Smooth muscle cell (in vitro differentiated cells): ENCODE data around the gene UNC45A. TPM values are rescaled to one million over a fixed set of nuclear protein-coding genes. Genes with fewer than 3 reads are reported as not detected.

Experiments used
- DNase-seq: peaks from one replicate; lab custom pipeline; 2025; ENCODE audit not compliant: unreplicated experiment; lab: John Stamatoyannopoulos, UW
- H2AFZ ChIP-seq: fragments of 200-600 bp; sonication (generic); 2 replicates; pipeline ENCODE4 v1.6.0; 2016; ENCODE audit warnings: antibody characterized with exemption, low read depth, mild to moderate bottlenecking
- H3F3A ChIP-seq: fragments of 200-600 bp; sonication (generic); 2 replicates; pipeline ENCODE4 v1.6.0; 2017; ENCODE audit warnings: antibody characterized with exemption, low read depth
- H3K27ac ChIP-seq: fragments of 200-600 bp; sonication (generic); 2 replicates; pipeline ENCODE4 v1.5.1; 2016; ENCODE audit warnings: low read depth, mild to moderate bottlenecking
- H3K27me3 ChIP-seq: fragments of 200-600 bp; sonication (generic); 2 replicates; pipeline ENCODE4 v1.6.1; 2016; ENCODE audit warnings: low read depth, mild to moderate bottlenecking
- H3K36me3 ChIP-seq: fragments of 200-600 bp; sonication (generic); 2 replicates; pipeline ENCODE4 v1.5.1; 2016; ENCODE audit warnings: low read depth
- H3K4me1 ChIP-seq: fragments of 200-600 bp; sonication (generic); 2 replicates; pipeline ENCODE4 v1.5.1; 2016; ENCODE audit warnings: low read depth
- H3K4me2 ChIP-seq: fragments of 200-600 bp; sonication (generic); 2 replicates; pipeline ENCODE4 v1.6.0; 2016; ENCODE audit warnings: mild to moderate bottlenecking
- H3K4me3 ChIP-seq: fragments of 200-600 bp; sonication (generic); 2 replicates; pipeline ENCODE4 v1.5.1; 2016; ENCODE audit warnings: mild to moderate bottlenecking
- H3K79me2 ChIP-seq: fragments of 200-600 bp; sonication (generic); 2 replicates; pipeline ENCODE4 v1.6.0; 2016; ENCODE audit warnings: low read depth, mild to moderate bottlenecking
- H3K9ac ChIP-seq: fragments of 200-600 bp; sonication (generic); 2 replicates; pipeline ENCODE4 v1.6.0; 2016; ENCODE audit warnings: low read depth
- H3K9me3 ChIP-seq: fragments of 200-600 bp; sonication (generic); replicated peaks from 2 replicates; pipeline ENCODE4 v1.5.1; 2016; ENCODE audit warnings: low read depth
- H4K20me1 ChIP-seq: fragments of 200-600 bp; sonication (generic); 2 replicates; pipeline ENCODE4 v1.6.0; 2016; ENCODE audit warnings: low read depth
- CTCF ChIP-seq: fragments of 200-600 bp; sonication (generic); IDR thresholded peaks from 2 replicates; pipeline ENCODE4 v1.5.1; 2017; ENCODE audit warnings: borderline replicate concordance, mild to moderate bottlenecking, antibody characterized with exemption; ENCODE audit not compliant: insufficient read depth, poor library complexity, severe bottlenecking
- WGBS: methylation state at CpG from one replicate; pipeline ENCODE4 v1.1.7; 2016; ENCODE audit warnings: low lambda C conversion rate; 5-methylcytosine and 5-hydroxymethylcytosine counted together
- polyA plus RNA-seq: library from polyadenylated mRNA; unstranded; fragments of >200 nt; fragmentation: Nextera tagmentation; extraction: Ambion mirVana; gene quantifications from 2 replicates; pipeline ENCODE4 v1.2.1, GENCODE V29; 2016
- total RNA-seq: library from RNA; depleted of rRNA; stranded (reverse); fragments of >200 nt; gene quantifications from 2 replicates; pipeline ENCODE4 v1.2.3, GENCODE V29; 2014

The UNC45A gene
- total and polyA plus RNA-seq, 2 experiments from 2014 or later = 57.5 to 66.6 TPM

GRCh38 chr15:90932660-90932991 is 2.5 kb upstream of the UNC45A start:
- H3K4me1 ChIP-seq = peaks cover 6% of the 10 kb centered on the region
- H3K9ac ChIP-seq = no peak overlapping the region
- peaks cover 5% of the 10 kb centered on the region for H4K20me1 ChIP-seq
- peak overlapping the region; percentile 99 for H3K4me2 ChIP-seq
- peak overlapping the region; percentile 90 for H3K4me3 ChIP-seq
- 23% methylated on average over 5 of the region's 5 CpGs for WGBS
- H3K36me3 ChIP-seq = no peaks in the 10 kb centered on the region
- peaks cover 12% of the 10 kb centered on the region for H3K79me2 ChIP-seq
- no peak for TF ChIP-seq CTCF
- H3K27ac ChIP-seq = no peak overlapping the region
- no peaks in the 10 kb centered on the region for H3K9me3 ChIP-seq
- H2AFZ ChIP-seq = peak overlapping the region; percentile 96
- peaks cover 4% of the 10 kb centered on the region for H3F3A ChIP-seq
- no peaks in the 10 kb centered on the region for H3K27me3 ChIP-seq
- no peak for DNase-seq

GRCh38 chr15:90933301-90933700 is 1.8 kb upstream of the UNC45A start:
- DNase-seq = no peak
- Histone ChIP-seq H3K9ac (no peak overlapping the region), H3K36me3 (no peaks in the 10 kb centered on the region), H3K4me3 (no peak overlapping the region), H3K9me3 (no peaks in the 10 kb centered on the region), H2AFZ (no peak overlapping the region), H3K27me3 (no peaks in the 10 kb centered on the region), H3K79me2 (peaks cover 12% of the 10 kb centered on the region), H3K4me2 (no peak overlapping the region), H3F3A (peaks cover 4% of the 10 kb centered on the region), H3K4me1 (peaks cover 6% of the 10 kb centered on the region), H3K27ac (no peak overlapping the region), H4K20me1 (peaks cover 5% of the 10 kb centered on the region)
- TF ChIP-seq CTCF = no peak
- 67% methylated on average over 1 of the region's 1 CpG for WGBS

GRCh38 chr15:90934256-90934948 is 683 bp upstream of the UNC45A start:
- Histone ChIP-seq H3K27ac (no peak overlapping the region), H3K27me3 (no peaks in the 10 kb centered on the region), H3K36me3 (no peaks in the 10 kb centered on the region), H2AFZ (peak overlapping the region; percentile 95), H4K20me1 (peaks cover 5% of the 10 kb centered on the region), H3K9me3 (no peaks in the 10 kb centered on the region), H3K9ac (no peak overlapping the region), H3K4me2 (peak overlapping the region; percentile 97), H3F3A (peaks cover 4% of the 10 kb centered on the region), H3K79me2 (peaks cover 12% of the 10 kb centered on the region), H3K4me3 (peak overlapping the region; percentile 82), H3K4me1 (peaks cover 6% of the 10 kb centered on the region)
- 3% methylated on average over 19 of the region's 19 CpGs for WGBS
- peak; percentile 29 for DNase-seq
- TF ChIP-seq CTCF = peak; percentile 81

GRCh38 chr15:90936823-90937222 is 1.7 kb downstream of the UNC45A start:
- no peak overlapping the region for H3K27ac ChIP-seq
- WGBS = 94% methylated on average over 1 of the region's 1 CpG
- H3F3A ChIP-seq = peaks cover under 1% of the 10 kb centered on the region
- peaks cover 5% of the 10 kb centered on the region for H4K20me1 ChIP-seq
- peak overlapping the region; percentile 97 for H3K4me2 ChIP-seq
- H2AFZ ChIP-seq = no peak overlapping the region
- TF ChIP-seq CTCF = no peak
- no peak overlapping the region for H3K9ac ChIP-seq
- H3K27me3 ChIP-seq = no peaks in the 10 kb centered on the region
- H3K36me3 ChIP-seq = peaks cover 5% of the 10 kb centered on the region
- peaks cover 12% of the 10 kb centered on the region for H3K79me2 ChIP-seq
- no peak for DNase-seq
- no peak overlapping the region for H3K4me3 ChIP-seq
- H3K4me1 ChIP-seq = peaks cover 6% of the 10 kb centered on the region
- no peaks in the 10 kb centered on the region for H3K9me3 ChIP-seq
